Ishikawa (cell line): ENCODE results near the gene KIR2DL4.

ENCODE experiments used
- CREB1 ChIP-seq: IDR thresholded peaks from 2 replicates; pipeline ENCODE4 v1.6.1; 2012; ENCODE audit warnings: low read depth
- NFIC ChIP-seq: IDR thresholded peaks from 2 replicates; pipeline ENCODE4 v1.6.1; 2012

DNA sequence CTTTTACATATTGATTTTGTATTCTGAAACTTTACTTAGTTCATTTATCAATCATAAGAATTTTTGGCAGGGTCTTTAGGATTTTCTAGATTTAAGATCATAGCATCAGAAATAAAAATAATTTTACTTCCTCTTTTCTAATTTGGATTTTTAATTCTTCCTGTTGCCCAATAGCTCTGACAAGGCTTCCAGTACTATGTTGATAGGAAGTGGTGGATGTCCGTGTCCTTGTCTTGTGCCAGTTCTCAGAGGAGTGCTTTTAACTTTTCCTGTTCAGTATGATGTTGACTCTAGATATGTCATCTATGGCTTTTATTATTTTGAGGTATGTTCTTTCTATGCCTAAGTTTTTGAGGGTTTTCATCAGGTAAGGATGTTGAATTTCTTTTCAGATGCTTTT lies 7.7 kb upstream of the KIR2DL4 start:
- TF ChIP-seq CREB1, result no peak
- no peak for TF ChIP-seq NFIC
